ENCODE data around the gene PBX4.

PBX4 gene

GRCh38 chr19:19647037-19647835 lies 28.7 kb upstream of the PBX4 start:
- no peak for DNase-seq

DNA sequence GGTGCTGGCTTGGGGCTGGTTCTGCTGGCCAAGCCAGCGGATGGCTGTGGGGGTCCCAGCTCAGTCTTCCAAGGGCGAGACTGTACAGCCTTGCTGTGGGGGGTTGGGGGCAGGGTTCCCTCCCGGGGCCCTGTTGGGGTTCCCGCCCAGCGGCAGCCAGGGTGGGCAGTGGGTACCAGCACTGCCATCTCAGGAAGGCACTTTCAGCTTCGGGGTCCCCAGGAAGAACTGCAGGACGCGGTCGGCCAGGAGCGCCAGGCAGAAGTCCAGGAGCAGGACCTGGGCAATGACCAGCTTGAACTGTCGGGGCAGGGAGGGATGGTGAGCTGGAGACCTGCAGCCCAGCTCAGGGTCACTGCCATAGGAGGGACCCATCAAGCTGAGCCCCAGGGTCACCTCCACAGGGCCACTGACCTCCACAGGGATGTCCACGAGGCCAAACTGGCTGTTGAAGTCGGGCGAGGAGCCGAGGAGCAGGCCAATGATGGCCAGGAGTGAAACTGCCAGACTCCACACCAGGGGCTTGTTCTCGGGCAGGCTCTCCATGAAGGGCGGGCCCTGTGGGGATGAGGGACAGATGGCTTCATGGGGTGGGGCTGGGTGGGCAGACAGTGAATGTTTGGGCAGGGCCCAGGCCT lies 26.9 kb upstream of the PBX4 start:
- DNase-seq: no peak

- DNase-seq: no peak
Measured at GRCh38 chr19:19644054-19644388, 25.5 kb upstream of the PBX4 start.

GRCh38 chr19:19643158-19644053 lies 24.9 kb upstream of the PBX4 start, which contains the start of gene GMIP:
GMIP (minus strand) TSS chr19:19643657; CDS start chr19:19643529, 128 bp downstream.
- DNase-seq: peak; percentile 53

- DNase-seq: no peak
Measured at GRCh38 chr19:19642506-19643157, 24.1 kb upstream of the PBX4 start.

DNA sequence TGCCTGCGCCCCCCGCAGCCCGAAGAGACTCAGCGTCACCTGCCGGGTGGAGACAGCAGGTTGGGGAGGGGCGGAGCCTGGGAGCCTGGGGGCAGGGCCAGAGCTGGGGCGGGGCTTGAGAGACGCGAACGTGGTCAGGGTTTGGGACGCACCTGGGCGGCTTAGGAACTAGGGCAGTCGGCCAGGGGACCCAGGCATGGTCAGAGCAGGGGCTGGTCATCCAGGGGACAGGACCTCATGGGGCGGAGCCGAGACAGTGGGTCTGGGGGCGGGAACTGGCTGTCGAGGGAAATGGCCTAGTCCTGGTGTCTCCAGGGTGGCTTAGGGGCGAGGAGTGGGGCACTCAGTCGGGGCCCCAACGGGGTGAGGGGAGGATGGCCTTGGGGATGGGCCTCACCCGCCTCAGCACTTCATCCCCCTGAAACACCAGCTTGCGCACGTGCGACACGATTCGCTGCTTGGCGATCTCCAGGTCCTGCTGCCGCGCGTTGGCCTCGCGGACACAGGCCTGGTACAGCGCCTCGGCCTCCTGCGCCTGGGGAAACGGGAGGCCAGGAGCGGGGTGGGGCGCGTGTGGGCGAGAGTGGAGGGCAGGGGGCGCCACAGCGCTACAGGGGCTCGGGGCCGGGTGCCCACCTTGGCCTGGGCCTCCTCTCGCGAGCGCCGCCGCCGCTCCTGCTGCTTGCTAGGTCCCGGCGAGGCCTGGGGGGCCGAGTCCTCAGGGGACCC lies 19.2 kb upstream of the PBX4 start:
- no peak for DNase-seq

DNA sequence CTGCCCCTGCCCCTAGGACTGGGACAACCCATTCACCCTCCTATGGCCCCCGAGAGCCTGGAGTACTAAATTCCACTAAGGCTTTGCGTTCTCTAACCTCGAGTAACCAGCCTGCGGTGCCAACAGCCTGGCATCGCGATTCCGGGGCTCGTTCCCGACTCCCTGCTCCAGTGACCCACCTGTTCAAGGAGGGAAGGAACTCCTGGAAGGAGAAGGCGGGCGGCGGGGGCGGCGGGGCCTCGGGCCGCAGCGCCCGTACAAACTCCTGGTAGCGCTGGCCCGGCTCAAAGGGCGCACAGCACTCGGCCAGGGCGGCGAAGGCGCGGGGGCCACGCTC lies 18.7 kb upstream of the PBX4 start:
- DNase-seq: no peak

DNA sequence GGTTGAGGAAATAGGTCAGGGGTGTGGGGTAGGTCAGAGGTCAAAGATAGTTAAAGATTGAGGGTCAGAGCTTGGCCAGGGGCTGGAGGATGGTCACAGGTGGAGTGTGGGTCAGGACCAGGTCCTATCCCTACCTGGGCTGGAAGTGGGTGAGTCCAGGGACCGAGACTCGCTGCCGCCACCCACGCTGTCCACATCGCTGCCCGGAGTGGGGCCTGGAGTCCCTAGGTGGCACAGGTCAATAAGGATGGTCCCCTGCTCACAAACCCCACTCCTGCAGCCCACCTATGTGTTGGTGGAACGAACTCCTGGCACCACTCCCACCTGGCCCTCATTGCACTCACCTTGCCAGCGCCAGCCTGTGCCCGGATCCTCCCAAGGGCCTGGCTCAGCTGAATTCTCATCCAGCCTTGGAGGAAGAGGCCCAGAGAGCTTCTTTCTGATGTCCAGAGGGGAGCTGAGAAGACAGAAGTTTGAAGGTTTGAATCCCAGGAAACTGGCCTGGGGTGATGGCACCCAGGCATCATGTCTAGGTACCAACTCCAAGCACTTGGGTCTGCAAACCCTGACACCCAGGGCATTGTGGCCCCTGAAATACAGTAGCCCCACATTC lies 18.2 kb upstream of the PBX4 start:
- no peak for DNase-seq

DNA sequence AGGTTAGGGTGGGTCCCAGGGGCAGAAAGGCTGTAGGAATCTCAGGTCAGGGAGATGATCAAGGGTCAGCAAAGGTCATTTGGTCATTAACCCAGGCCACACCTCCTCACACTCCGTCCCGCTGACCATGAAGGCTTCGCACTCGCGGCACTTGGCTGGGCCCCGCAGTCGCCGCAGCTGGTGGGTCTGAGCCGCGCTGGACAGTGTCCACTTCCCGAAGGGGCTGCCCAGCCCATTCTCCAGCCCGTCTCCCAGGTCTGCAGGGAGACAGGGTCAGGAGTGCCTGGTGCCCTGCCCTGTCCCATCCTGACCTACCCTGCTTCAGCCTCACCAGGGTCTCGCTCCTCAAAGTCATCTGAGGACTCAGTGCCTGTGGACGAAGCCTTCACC lies 16.8 kb upstream of the PBX4 start:
- no peak for DNase-seq

GRCh38 chr19:19634516-19635312 lies 16.2 kb upstream of the PBX4 start:
- no peak for DNase-seq

- DNase-seq: no peak
Measured at GRCh38 chr19:19633711-19634515, 15.4 kb upstream of the PBX4 start.

GRCh38 chr19:19632661-19633060 lies 14.2 kb upstream of the PBX4 start:
- DNase-seq: no peak

DNA sequence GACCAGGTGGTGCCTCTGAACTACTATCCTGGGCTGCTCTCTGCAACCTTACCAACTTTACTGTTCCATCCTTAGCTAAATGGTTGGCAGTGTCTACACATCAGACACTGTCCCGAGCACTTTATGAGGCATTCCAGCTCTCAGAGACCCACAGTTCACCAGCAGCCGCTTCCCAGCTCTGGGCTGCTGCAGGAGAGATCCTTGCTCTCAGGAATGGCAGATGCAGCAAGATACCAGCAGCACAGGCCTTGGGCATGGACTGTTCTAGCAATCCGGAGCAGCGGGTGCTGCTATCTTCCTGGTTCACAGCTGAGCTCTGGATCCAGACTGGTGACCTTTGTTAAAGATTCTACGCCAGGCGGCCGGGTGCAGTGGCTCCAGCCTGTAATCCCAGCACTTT lies 12.9 kb upstream of the PBX4 start:
- no peak for DNase-seq

DNA sequence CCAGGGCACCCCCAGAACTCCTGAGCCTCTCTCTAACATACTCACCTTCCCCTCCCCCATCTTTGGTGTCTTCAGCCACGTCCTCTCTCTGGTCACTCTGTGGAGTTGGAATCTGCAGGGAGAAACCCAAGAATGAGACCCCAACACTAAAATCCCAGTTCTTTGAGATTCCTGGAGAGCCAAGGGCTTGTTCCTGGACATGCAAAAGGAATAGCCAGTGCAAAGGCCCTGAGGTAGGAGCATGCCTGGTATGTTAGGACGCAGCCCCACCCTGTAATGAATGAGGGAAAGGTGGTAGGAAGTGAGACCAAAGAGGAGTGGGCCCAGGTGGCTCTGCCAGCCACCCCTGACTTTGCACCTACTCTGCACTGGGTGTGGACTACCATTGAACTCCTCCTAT lies 11.9 kb upstream of the PBX4 start:
- DNase-seq: no peak

GRCh38 chr19:19630062-19630414 lies 11.6 kb upstream of the PBX4 start:
- DNase-seq: no peak

GRCh38 chr19:19628501-19629134 lies 10.1 kb upstream of the PBX4 start:
- DNase-seq: no peak

GRCh38 chr19:19627621-19628500 lies 9.4 kb upstream of the PBX4 start, which contains the start of gene LPAR2:
LPAR2 (minus strand) TSS chr19:19628220; CDS start chr19:19627275, 945 bp downstream.
- DNase-seq: no peak
